Central memory CD8-positive, alpha-beta T cell (primary cell): Measurements from ENCODE around the gene TRPV4.

Experiments used
- ATAC-seq: fragments of 150-1000 bp; cut with Tn5 transposase; replicated peaks from 2 replicates; pipeline ENCODE4 v1.10.0; 2022; ENCODE audit warnings: mild to moderate bottlenecking, moderate FRiP score, moderate number of reproducible peaks; ENCODE audit not compliant: poor library complexity, severe bottlenecking; ENCODE audit errors: extremely low read depth
- DNase-seq, 2 donors: peaks; one replicate each; pipeline ENCODE4 v3.0.0; 2021; ENCODE audit warnings: low spot score in 2 of 2
- H3K27ac Mint-ChIP-seq: one replicate; pipeline ENCODE4 v1.8.0; 2022; ENCODE audit warnings: low read depth, mild to moderate bottlenecking, moderate library complexity, mixed read lengths
- H3K27me3 Mint-ChIP-seq: one replicate; pipeline ENCODE4 v1.8.0; 2022; ENCODE audit warnings: mixed read lengths
- H3K36me3 Mint-ChIP-seq: one replicate; pipeline ENCODE4 v1.8.0; 2022; ENCODE audit warnings: mild to moderate bottlenecking, moderate library complexity, mixed read lengths; ENCODE audit not compliant: insufficient read depth
- H3K4me1 Mint-ChIP-seq: one replicate; pipeline ENCODE4 v1.8.0; 2022; ENCODE audit warnings: mixed read lengths
- H3K4me3 Mint-ChIP-seq: one replicate; pipeline ENCODE4 v1.8.0; 2022; ENCODE audit warnings: mild to moderate bottlenecking, moderate library complexity, mixed read lengths
- H3K9me3 Mint-ChIP-seq: one replicate; pipeline ENCODE4 v1.8.0; 2022; ENCODE audit warnings: mixed read lengths

TRPV4 gene

DNA sequence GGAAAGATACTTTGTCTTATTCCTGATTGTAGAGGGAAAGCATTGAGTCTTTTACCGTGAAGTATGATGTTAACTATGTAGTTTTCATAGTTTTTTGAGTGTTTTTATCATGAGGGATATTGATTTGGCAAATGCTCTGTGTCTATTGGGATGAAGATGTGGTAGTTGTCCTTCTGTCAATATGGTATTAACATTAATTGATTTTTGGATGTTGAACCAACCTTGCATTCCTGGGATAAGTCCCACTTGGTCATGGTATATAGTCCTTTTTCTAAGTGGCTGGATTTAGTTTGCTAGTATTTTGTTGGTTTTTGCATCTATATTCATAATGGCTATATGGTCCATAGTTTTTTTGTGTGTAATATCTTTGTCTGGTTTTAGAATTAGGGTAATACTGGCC, 76.7 kb downstream of the TRPV4 start:
- H3K36me3 Mint-ChIP-seq = no peaks in the 10 kb centered on the region
- H3K27ac Mint-ChIP-seq = no peak overlapping the region
- no peaks in the 10 kb centered on the region for H3K4me1 Mint-ChIP-seq
- no peak overlapping the region for H3K4me3 Mint-ChIP-seq
- DNase-seq (no peak), ATAC-seq (no peak)
- H3K27me3 Mint-ChIP-seq = peaks cover 28% of the 10 kb centered on the region
- peaks cover 5% of the 10 kb centered on the region for H3K9me3 Mint-ChIP-seq

GRCh38 chr12:109753959-109754358, 79.2 kb downstream of the TRPV4 start:
- Mint-ChIP-seq H3K9me3 (peaks cover 5% of the 10 kb centered on the region), H3K27me3 (peaks cover 28% of the 10 kb centered on the region), H3K36me3 (no peaks in the 10 kb centered on the region), H3K4me3 (no peak overlapping the region), H3K27ac (no peak overlapping the region), H3K4me1 (no peaks in the 10 kb centered on the region)
- no peak for ATAC-seq
- DNase-seq = no peak

DNA sequence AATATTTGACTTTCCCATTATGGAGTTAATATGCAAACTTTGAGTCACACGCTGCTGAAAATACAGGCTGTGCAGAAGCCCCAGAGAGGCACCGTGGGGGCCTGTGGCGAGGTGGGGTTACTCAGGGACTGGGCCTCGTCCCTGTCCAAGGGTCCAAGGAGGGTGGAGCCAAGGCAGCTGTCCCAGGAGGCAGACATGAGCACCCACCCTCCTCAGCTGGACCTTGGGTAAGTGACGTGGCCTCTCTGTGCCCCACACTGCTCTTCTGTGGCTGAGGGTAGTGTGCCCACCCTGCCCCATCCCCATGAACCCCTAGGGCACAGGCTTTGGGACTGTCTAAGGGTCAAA, 80.2 kb downstream of the TRPV4 start:
- Mint-ChIP-seq H3K9me3 (peaks cover 5% of the 10 kb centered on the region), H3K4me1 (no peaks in the 10 kb centered on the region), H3K27ac (no peak overlapping the region), H3K36me3 (no peaks in the 10 kb centered on the region), H3K27me3 (peaks cover 27% of the 10 kb centered on the region), H3K4me3 (no peak overlapping the region)
- no peak for ATAC-seq
- DNase-seq = no peak

GRCh38 chr12:109752117-109753053, 80.8 kb downstream of the TRPV4 start:
- DNase-seq = no peak
- Mint-ChIP-seq H3K36me3 (no peaks in the 10 kb centered on the region), H3K27ac (no peak overlapping the region), H3K4me3 (no peak overlapping the region), H3K27me3 (peaks cover 21% of the 10 kb centered on the region), H3K4me1 (no peaks in the 10 kb centered on the region), H3K9me3 (peaks cover 5% of the 10 kb centered on the region)
- no peak for ATAC-seq

DNA sequence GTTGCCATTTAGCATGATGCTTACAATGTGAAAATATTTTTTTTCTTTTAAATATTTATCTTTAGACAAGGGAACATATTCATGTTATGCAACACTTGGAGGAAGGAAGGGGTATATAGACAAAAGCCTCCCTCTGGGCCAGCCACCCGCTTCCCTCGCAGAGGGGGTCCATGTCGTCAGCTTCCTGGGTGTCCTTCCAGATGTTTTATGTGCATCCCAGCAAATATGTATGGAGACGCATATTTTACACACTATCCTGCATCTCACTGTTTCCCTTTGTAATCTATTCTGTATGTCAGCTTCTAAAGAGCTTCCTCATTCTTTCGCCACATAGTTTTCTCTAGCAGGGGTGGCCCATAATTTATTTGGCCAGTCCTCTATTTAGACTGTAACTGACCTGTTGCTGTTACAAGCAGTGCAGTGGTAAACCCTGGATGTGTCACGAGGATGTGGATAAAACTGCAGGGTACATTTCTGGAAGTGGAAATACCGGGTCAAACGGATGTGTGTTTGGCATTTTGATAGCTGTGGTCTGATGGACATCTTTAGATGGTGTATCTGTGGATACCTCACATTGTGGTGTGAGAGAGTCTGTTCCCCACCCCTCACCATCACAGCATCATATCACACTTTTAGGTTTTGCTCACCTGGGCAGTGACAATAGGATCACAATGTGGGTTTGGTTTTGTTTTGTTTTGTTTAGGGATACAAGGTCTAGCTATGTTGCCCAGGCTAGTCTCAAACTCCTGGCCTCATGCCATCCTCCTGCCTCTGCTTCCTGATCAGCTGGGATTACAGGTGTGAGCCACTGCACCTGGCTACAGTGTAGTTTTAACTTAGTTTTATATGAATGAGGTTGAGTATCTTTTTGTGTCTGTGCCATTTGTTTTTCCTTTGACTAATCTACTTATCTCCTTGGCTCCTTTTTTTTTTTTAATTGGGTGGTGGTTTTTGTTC, 87.9 kb downstream of the TRPV4 start:
- Mint-ChIP-seq H3K9me3 (no peaks in the 10 kb centered on the region), H3K27me3 (no peaks in the 10 kb centered on the region), H3K36me3 (peaks cover 3% of the 10 kb centered on the region), H3K4me3 (no peak overlapping the region), H3K27ac (no peak overlapping the region), H3K4me1 (no peaks in the 10 kb centered on the region)
- ATAC-seq (no peak), DNase-seq (no peak)

DNA sequence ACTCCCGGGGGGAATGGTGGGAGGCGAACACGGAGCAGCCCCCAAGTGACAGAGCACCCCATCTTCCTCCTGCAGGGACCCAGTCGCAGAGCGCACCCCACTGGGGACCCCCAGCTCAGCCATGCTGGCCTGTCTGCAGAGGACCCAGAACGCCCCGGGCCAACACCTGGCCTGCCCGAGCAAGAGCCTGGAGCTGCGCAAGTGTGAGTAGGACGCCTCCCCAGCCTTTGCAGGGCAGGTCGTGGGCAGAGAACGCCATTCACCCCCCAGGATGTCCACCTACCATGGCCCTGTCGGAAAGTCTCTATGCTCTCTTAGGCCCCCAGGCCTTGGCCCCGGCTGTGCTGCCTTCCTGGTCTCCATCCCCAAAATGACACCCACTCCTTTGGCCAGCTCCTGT, 89.2 kb downstream of the TRPV4 start:
- no peak for ATAC-seq
- Mint-ChIP-seq H3K4me3 (no peak overlapping the region), H3K27me3 (no peaks in the 10 kb centered on the region), H3K36me3 (peaks cover 3% of the 10 kb centered on the region), H3K27ac (no peak overlapping the region), H3K9me3 (no peaks in the 10 kb centered on the region), H3K4me1 (no peaks in the 10 kb centered on the region)
- no peak for DNase-seq

- Mint-ChIP-seq H3K27ac (no peak overlapping the region), H3K27me3 (no peaks in the 10 kb centered on the region), H3K4me1 (no peaks in the 10 kb centered on the region), H3K9me3 (no peaks in the 10 kb centered on the region), H3K4me3 (no peak overlapping the region), H3K36me3 (peaks cover 3% of the 10 kb centered on the region)
- ATAC-seq (no peak), DNase-seq (no peak)
Observed at GRCh38 chr12:109743076-109743910, 89.9 kb downstream of the TRPV4 start.

GRCh38 chr12:109741970-109742703, 91.1 kb downstream of the TRPV4 start:
- Mint-ChIP-seq H3K4me1 (no peaks in the 10 kb centered on the region), H3K27me3 (no peaks in the 10 kb centered on the region), H3K9me3 (no peaks in the 10 kb centered on the region), H3K27ac (no peak overlapping the region), H3K36me3 (peaks cover 3% of the 10 kb centered on the region), H3K4me3 (no peak overlapping the region)
- DNase-seq (no peak), ATAC-seq (no peak)

GRCh38 chr12:109741286-109741969, 91.8 kb downstream of the TRPV4 start:
- Mint-ChIP-seq H3K36me3 (peaks cover 3% of the 10 kb centered on the region), H3K27ac (no peak overlapping the region), H3K9me3 (no peaks in the 10 kb centered on the region), H3K4me3 (no peak overlapping the region), H3K4me1 (no peaks in the 10 kb centered on the region), H3K27me3 (no peaks in the 10 kb centered on the region)
- no peak for ATAC-seq
- DNase-seq = no peak

- Mint-ChIP-seq H3K9me3 (no peaks in the 10 kb centered on the region), H3K4me1 (no peaks in the 10 kb centered on the region), H3K4me3 (no peak overlapping the region), H3K27ac (no peak overlapping the region), H3K27me3 (peaks cover 5% of the 10 kb centered on the region), H3K36me3 (peaks cover 3% of the 10 kb centered on the region)
- DNase-seq = no peak
- ATAC-seq = no peak
Observed at GRCh38 chr12:109740694-109741245, 92.4 kb downstream of the TRPV4 start.
